Progenitor cell of endocrine pancreas (in vitro differentiated cells): Measurements from ENCODE around the gene PACS2. TPM values are rescaled to one million over a fixed set of nuclear protein-coding genes. Genes with fewer than 3 reads are reported as not detected.

Experiments
- DNase-seq: peaks from one replicate; pipeline ENCODE4 v3.0.0; 2021; ENCODE audit warnings: low spot score; ENCODE audit not compliant: unreplicated experiment
- H3K27ac Mint-ChIP-seq: 2 replicates; pipeline ENCODE4 v1.8.0; 2021; ENCODE audit warnings: mild to moderate bottlenecking, moderate library complexity, mixed read lengths
- H3K27me3 Mint-ChIP-seq: 2 replicates; pipeline ENCODE4 v1.8.0; 2021; ENCODE audit warnings: mixed read lengths
- H3K36me3 Mint-ChIP-seq: 2 replicates; pipeline ENCODE4 v1.8.0; 2022; ENCODE audit warnings: mixed read lengths; ENCODE audit not compliant: insufficient read depth
- H3K4me1 Mint-ChIP-seq: 2 replicates; pipeline ENCODE4 v1.8.0; 2021; ENCODE audit warnings: low read depth, mixed read lengths
- H3K4me3 Mint-ChIP-seq: 2 replicates; pipeline ENCODE4 v1.8.0; 2021; ENCODE audit warnings: low read depth, mild to moderate bottlenecking, moderate library complexity, mixed read lengths
- H3K9me3 Mint-ChIP-seq: 2 replicates; pipeline ENCODE4 v1.8.0; 2021; ENCODE audit warnings: low read depth, mixed read lengths
- CTCF ChIP-seq: fragments of 200-600 bp; sonication (generic); IDR thresholded peaks from one replicate; pipeline ENCODE4 v1.5.0; 2021; ENCODE audit warnings: antibody characterized with exemption, mild to moderate bottlenecking; ENCODE audit not compliant: unreplicated experiment
- total RNA-seq: library from RNA; stranded (reverse); gene quantifications from 2 replicates; pipeline ENCODE4 v1.2.1, GENCODE V29; 2021

PACS2 gene
- total RNA-seq, 1 donor from 2014 or later, result 193 TPM

- no peaks in the 10 kb centered on the region for H3K9me3 Mint-ChIP-seq
- H3K27ac Mint-ChIP-seq, result no peak overlapping the region
- H3K27me3 Mint-ChIP-seq, result no peaks in the 10 kb centered on the region
- H3K4me1 Mint-ChIP-seq, result peaks cover 14% of the 10 kb centered on the region
- DNase-seq, result no peak
- no peak for TF ChIP-seq CTCF
- H3K36me3 Mint-ChIP-seq, result peaks cover 4% of the 10 kb centered on the region
- peak overlapping the region; percentile 91 for H3K4me3 Mint-ChIP-seq
Measured at GRCh38 chr14:105316968-105317510, 2.5 kb downstream of the PACS2 start.

GRCh38 chr14:105317546-105317945 is 3.0 kb downstream of the PACS2 start:
- Mint-ChIP-seq H3K4me1 (peaks cover 14% of the 10 kb centered on the region), H3K27me3 (no peaks in the 10 kb centered on the region), H3K4me3 (peak overlapping the region; percentile 33), H3K9me3 (no peaks in the 10 kb centered on the region), H3K27ac (no peak overlapping the region), H3K36me3 (peaks cover 5% of the 10 kb centered on the region)
- no peak for DNase-seq
- TF ChIP-seq CTCF, result no peak

GRCh38 chr14:105322791-105323556 is 8.4 kb downstream of the PACS2 start:
- no peaks in the 10 kb centered on the region for H3K27me3 Mint-ChIP-seq
- H3K4me3 Mint-ChIP-seq, result no peak overlapping the region
- no peak for TF ChIP-seq CTCF
- peaks cover 16% of the 10 kb centered on the region for H3K4me1 Mint-ChIP-seq
- no peaks in the 10 kb centered on the region for H3K9me3 Mint-ChIP-seq
- no peak for DNase-seq
- peaks cover 7% of the 10 kb centered on the region for H3K36me3 Mint-ChIP-seq
- H3K27ac Mint-ChIP-seq, result no peak overlapping the region

- Mint-ChIP-seq H3K27ac (no peak overlapping the region), H3K4me3 (no peak overlapping the region), H3K27me3 (no peaks in the 10 kb centered on the region), H3K9me3 (no peaks in the 10 kb centered on the region), H3K36me3 (peaks cover 7% of the 10 kb centered on the region), H3K4me1 (peaks cover 18% of the 10 kb centered on the region)
- no peak for DNase-seq
- TF ChIP-seq CTCF, result no peak
Measured at GRCh38 chr14:105323663-105324062, 9.1 kb downstream of the PACS2 start.

- peaks cover 19% of the 10 kb centered on the region for H3K4me1 Mint-ChIP-seq
- H3K27ac Mint-ChIP-seq, result no peak overlapping the region
- H3K4me3 Mint-ChIP-seq, result no peak overlapping the region
- H3K9me3 Mint-ChIP-seq, result no peaks in the 10 kb centered on the region
- H3K36me3 Mint-ChIP-seq, result peaks cover 7% of the 10 kb centered on the region
- H3K27me3 Mint-ChIP-seq, result no peaks in the 10 kb centered on the region
- DNase-seq, result no peak
- TF ChIP-seq CTCF, result no peak
Measured at GRCh38 chr14:105324080-105324778, 9.7 kb downstream of the PACS2 start.
